PC-9 (cell line): ENCODE results near the gene F2RL3. TPM values are rescaled to one million over a fixed set of nuclear protein-coding genes. Genes with fewer than 3 reads are reported as not detected.
A peak's percentile ranks its signal among the peaks of the same experiment; 100 is the strongest.

ENCODE experiments used
- Bru-seq: library from RNA; stranded (reverse); fragments of 400-500 nt; gene quantifications from one replicate; lab custom pipeline; 2021; lab: Mats Ljungman, UMichigan
- BruChase-seq, 2 experiments: library from RNA; stranded (reverse); fragments of 400-500 nt; gene quantifications; one replicate each; lab custom pipeline; 2021; lab: Mats Ljungman, UMichigan
- BruUV-seq: library from RNA; stranded (reverse); fragments of 400-500 nt; replicated peaks from 2 replicates; lab custom pipeline; 2021; lab: Mats Ljungman, UMichigan
- CTCF ChIA-PET: fragments of 300-600 bp; sonication (Branson Sonifier 250); formaldehyde crosslinking; loops from one replicate; lab custom pipeline; 2022; ENCODE audit warnings: antibody characterized with exemption; lab: Charles Lee
- POLR2A ChIA-PET: fragments of 300-600 bp; sonication (Branson Sonifier 250); formaldehyde crosslinking; loops from one replicate; lab custom pipeline; 2022; ENCODE audit warnings: antibody characterized with exemption; ENCODE audit not compliant: unreplicated experiment; lab: Charles Lee
- DNase-seq, 2 experiments: peaks; one replicate each; pipeline versions ENCODE4 v3.0.0 to v3.0.0-alpha.2; 2015 to 2022; ENCODE audit warnings: mixed read lengths in 1 of 2
- H2AFZ ChIP-seq: fragments of 200-600 bp; sonication (generic); 2 replicates; pipeline ENCODE4 v1.8.1; 2017; ENCODE audit warnings: antibody characterized with exemption
- H3F3A ChIP-seq: fragments of 200-600 bp; sonication (generic); 2 replicates; pipeline ENCODE4 v1.8.1; 2017; ENCODE audit warnings: antibody characterized with exemption, mild to moderate bottlenecking, low read depth; ENCODE audit not compliant: insufficient read depth
- H3K27ac ChIP-seq: fragments of 200-600 bp; sonication (generic); 2 replicates; pipeline ENCODE4 v1.6.1; 2016; ENCODE audit warnings: mixed run types
- H3K27me3 ChIP-seq: fragments of 200-600 bp; sonication (generic); 2 replicates; pipeline ENCODE4 v1.6.1; 2016; ENCODE audit warnings: low read depth, mixed run types; ENCODE audit not compliant: insufficient read depth
- H3K36me3 ChIP-seq: fragments of 200-600 bp; sonication (generic); 2 replicates; pipeline ENCODE4 v1.6.1; 2016; ENCODE audit warnings: low read depth, mixed run types
- H3K4me1 ChIP-seq: fragments of 200-600 bp; sonication (generic); replicated peaks from 2 replicates; pipeline ENCODE4 v1.6.1; 2016; ENCODE audit warnings: mixed run types; ENCODE audit not compliant: insufficient read depth
- H3K4me2 ChIP-seq: fragments of 200-600 bp; sonication (generic); 2 replicates; pipeline ENCODE4 v1.6.1; 2017; ENCODE audit warnings: mixed run types
- H3K4me3 ChIP-seq: fragments of 200-600 bp; sonication (generic); 2 replicates; pipeline ENCODE4 v1.6.1; 2016; ENCODE audit warnings: mixed run types
- H3K79me2 ChIP-seq: fragments of 200-600 bp; sonication (generic); 2 replicates; pipeline ENCODE4 v1.6.1; 2017; ENCODE audit warnings: low read depth, mixed run types
- H3K9me2 ChIP-seq: fragments of 200-600 bp; sonication (generic); 2 replicates; pipeline ENCODE4 v1.8.1; 2017; ENCODE audit warnings: mild to moderate bottlenecking; ENCODE audit not compliant: insufficient read depth
- H3K9me3 ChIP-seq: fragments of 200-600 bp; sonication (generic); 2 replicates; pipeline ENCODE4 v1.8.1; 2016; ENCODE audit warnings: low read depth; ENCODE audit not compliant: insufficient read depth
- H4K20me1 ChIP-seq: fragments of 200-600 bp; sonication (generic); 2 replicates; pipeline ENCODE4 v1.8.1; 2017; ENCODE audit not compliant: insufficient read depth
- EZH2 ChIP-seq: fragments of 200-600 bp; sonication (generic); IDR thresholded peaks from 2 replicates; pipeline ENCODE4 v1.8.0; 2017; ENCODE audit warnings: antibody characterized with exemption, low read depth
- intact Hi-C: fragments of 100-400 bp; cut with micrococcal nuclease; formaldehyde crosslinking; loops from one replicate; pipeline ENCODE4 v1.10.0; 2022; ENCODE audit not compliant: unreplicated experiment
- long read RNA-seq: library from polyadenylated mRNA; stranded (forward); transcript quantifications from one replicate; pipeline ENCODE4 v2.0.0, GENCODE V29; 2022
- total RNA-seq: library from RNA; stranded (reverse); gene quantifications from 2 replicates; pipeline ENCODE4 v1.2.3, GENCODE V29; 2021
- TF ChIP-seq, protein P1 (sequence below): fragments of 200-600 bp; sonication (generic); conservative IDR thresholded peaks from 2 replicates; pipeline ENCODE4 v1.6.1; 2017; ENCODE audit warnings: mixed run types, antibody characterized with exemption, mild to moderate bottlenecking, moderate library complexity

The F2RL3 gene
- total RNA-seq (not detected in 2 replicates), Bru-seq, nascent RNA (not detected), BruChase-seq, experiment 1, labeled RNA remaining after a 2-hour chase (not detected), BruChase-seq, experiment 2, labeled RNA remaining after a 6-hour chase (not detected)
- long read RNA-seq: 0 reads

DNA sequence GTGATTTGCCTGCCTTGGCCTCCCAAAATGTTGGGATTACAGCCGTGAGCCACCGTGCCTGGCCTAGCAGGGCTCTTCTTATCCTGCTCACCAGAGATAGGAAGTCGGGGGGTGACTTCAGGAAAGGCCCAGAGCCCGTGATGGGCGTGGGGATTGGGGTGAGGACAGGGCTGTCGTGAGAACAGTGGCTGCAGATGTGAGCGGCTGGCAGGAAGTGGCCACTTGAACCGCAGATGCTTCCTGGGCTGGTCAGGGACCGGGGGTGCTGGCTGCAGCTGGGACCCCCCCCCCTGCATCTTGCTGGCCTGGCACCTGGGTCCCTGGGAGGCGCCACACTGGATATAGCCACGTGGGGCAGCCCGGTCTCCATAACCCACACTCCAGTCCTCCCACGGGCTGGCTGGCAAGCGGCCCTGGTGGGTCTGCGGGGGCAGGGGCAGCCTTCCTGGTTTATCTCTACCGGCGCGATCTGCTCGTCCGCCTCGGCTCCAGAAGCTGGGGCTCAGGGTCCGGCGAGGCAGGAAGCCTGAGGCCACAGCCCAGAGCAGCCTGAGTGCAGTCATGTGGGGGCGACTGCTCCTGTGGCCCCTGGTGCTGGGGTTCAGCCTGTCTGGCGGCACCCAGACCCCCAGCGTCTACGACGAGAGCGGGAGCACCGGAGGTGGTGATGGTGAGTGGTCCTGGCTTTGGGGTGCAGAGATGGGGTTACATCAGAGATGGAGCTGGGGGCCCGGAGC lies at the start of gene F2RL3:
F2RL3 (plus strand) TSS at position 371 of the 737 bp plus-strand sequence; CDS start at position 562, 191 bp downstream.
- Histone ChIP-seq H4K20me1 (no peaks in the 10 kb centered on the region), H3K9me3 (no peaks in the 10 kb centered on the region), H3K36me3 (no peaks in the 10 kb centered on the region), H3K4me1 (peaks cover 11% of the 10 kb centered on the region), H3K79me2 (no peaks in the 10 kb centered on the region), H3F3A (peaks cover 15% of the 10 kb centered on the region; the same call in 1 of the 2 replicates), H3K4me2 (no peak within 1 kb of the TSS), H3K27ac (no peak within 1 kb of the TSS), H3K27me3 (no peaks in the 10 kb centered on the region), H2AFZ (no peak within 1 kb of the TSS), H3K9me2 (no peaks in the 10 kb centered on the region), H3K4me3 (no peak within 1 kb of the TSS)
- no TSS peak for BruUV-seq
- TF ChIP-seq EZH2: no peak
- TF ChIP-seq, protein P1, sequence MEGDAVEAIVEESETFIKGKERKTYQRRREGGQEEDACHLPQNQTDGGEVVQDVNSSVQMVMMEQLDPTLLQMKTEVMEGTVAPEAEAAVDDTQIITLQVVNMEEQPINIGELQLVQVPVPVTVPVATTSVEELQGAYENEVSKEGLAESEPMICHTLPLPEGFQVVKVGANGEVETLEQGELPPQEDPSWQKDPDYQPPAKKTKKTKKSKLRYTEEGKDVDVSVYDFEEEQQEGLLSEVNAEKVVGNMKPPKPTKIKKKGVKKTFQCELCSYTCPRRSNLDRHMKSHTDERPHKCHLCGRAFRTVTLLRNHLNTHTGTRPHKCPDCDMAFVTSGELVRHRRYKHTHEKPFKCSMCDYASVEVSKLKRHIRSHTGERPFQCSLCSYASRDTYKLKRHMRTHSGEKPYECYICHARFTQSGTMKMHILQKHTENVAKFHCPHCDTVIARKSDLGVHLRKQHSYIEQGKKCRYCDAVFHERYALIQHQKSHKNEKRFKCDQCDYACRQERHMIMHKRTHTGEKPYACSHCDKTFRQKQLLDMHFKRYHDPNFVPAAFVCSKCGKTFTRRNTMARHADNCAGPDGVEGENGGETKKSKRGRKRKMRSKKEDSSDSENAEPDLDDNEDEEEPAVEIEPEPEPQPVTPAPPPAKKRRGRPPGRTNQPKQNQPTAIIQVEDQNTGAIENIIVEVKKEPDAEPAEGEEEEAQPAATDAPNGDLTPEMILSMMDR: no peak
- peak in 1 of 2 experiments; percentile 5 for DNase-seq
- POLR2A ChIA-PET: no interaction called here
- intact Hi-C loops: no loop called here
- CTCF ChIA-PET: no interaction called here

- Histone ChIP-seq H3F3A (no peaks in the 10 kb centered on the region; the same call in 1 of the 2 replicates), H4K20me1 (peaks cover 20% of the 10 kb centered on the region; the same call in 1 of the 2 replicates), H3K4me1 (no peaks in the 10 kb centered on the region), H2AFZ (no peak overlapping the region), H3K36me3 (peaks cover 31% of the 10 kb centered on the region; the same call in 1 of the 2 replicates), H3K79me2 (no peaks in the 10 kb centered on the region), H3K9me2 (no peaks in the 10 kb centered on the region), H3K9me3 (no peaks in the 10 kb centered on the region), H3K4me3 (no peak overlapping the region), H3K4me2 (no peak overlapping the region), H3K27me3 (no peaks in the 10 kb centered on the region), H3K27ac (no peak overlapping the region)
- DNase-seq: no peak
- BruUV-seq: no TSS peak
- no peak for TF ChIP-seq EZH2
- TF ChIP-seq, protein P1: no peak
- ChIA-PET CTCF (no interaction called here), POLR2A (no interaction called here)
- intact Hi-C loops: no loop called here
These were observed 47.3 kb upstream of the F2RL3 start for GRCh38 chr19:16841391-16841926.

GRCh38 chr19:16846901-16847300 lies 41.9 kb upstream of the F2RL3 start:
- Histone ChIP-seq H3K4me2 (no peak overlapping the region), H3K9me2 (no peaks in the 10 kb centered on the region), H3F3A (peaks cover 18% of the 10 kb centered on the region; the same call in 1 of the 2 replicates), H3K36me3 (peaks cover 52% of the 10 kb centered on the region), H3K27me3 (no peaks in the 10 kb centered on the region), H3K4me1 (peaks cover 27% of the 10 kb centered on the region), H3K79me2 (no peaks in the 10 kb centered on the region), H4K20me1 (peaks cover 11% of the 10 kb centered on the region; the same call in 1 of the 2 replicates), H3K4me3 (no peak overlapping the region), H3K9me3 (no peaks in the 10 kb centered on the region), H3K27ac (no peak overlapping the region), H2AFZ (no peak overlapping the region)
- CTCF ChIA-PET: no interaction called here
- TF ChIP-seq EZH2: no peak
- TF ChIP-seq, protein P1: no peak
- DNase-seq: no peak
- POLR2A ChIA-PET: no interaction called here
- intact Hi-C loops: loop anchor here (5.0 kb wide), 1 partner anchor 70 kb away; no protein-coding TSS in a partner anchor
- no TSS peak for BruUV-seq
